NK-92 (cell line): ENCODE data around the gene TTC1.
"Not testable (repeated sequence)": the region's sequence is repeated elsewhere in the genome, so short reads cannot be mapped to it uniquely, and the experiment has no call there.

Source experiments
- DNase-seq: peaks from one replicate; lab custom pipeline; 2025; ENCODE audit not compliant: unreplicated experiment; lab: John Stamatoyannopoulos, UW

The TTC1 gene

DNA sequence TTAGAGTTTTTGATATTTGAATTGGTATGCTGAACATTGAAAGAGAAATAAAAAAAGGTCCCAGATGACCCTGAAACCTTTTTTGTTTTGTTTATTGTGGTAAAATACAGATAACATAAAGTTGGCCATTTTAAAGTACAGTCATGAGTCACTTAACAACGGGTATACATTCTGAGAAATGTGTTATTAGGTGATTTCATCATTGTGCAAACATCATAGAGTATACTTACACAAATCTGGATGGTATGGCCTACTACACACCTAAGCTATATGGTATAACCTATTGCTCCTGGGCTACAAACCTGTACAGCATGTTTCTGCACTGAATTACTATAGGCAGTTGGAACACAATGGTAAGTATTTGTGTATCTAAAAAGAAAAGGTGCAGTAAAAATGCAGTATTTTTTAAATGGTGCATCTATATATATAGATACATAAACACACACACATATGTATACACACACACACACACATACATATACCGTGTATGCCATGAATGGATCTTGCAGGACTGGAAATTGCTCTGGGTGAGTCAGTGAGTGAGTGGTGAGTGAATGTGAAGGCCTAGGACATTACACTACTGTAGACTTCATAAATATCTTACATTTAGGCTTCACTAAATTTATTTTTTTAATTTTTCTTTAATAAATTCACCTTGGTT lies 31.0 kb downstream of the TTC1 start:
- no peak for DNase-seq

GRCh38 chr5:160040471-160040835 lies 31.5 kb downstream of the TTC1 start:
- no peak for DNase-seq

- DNase-seq, result no peak
These were observed 33.7 kb downstream of the TTC1 start for GRCh38 chr5:160042671-160043070.

GRCh38 chr5:160044391-160044804 lies 35.5 kb downstream of the TTC1 start:
- DNase-seq, result no peak

DNA sequence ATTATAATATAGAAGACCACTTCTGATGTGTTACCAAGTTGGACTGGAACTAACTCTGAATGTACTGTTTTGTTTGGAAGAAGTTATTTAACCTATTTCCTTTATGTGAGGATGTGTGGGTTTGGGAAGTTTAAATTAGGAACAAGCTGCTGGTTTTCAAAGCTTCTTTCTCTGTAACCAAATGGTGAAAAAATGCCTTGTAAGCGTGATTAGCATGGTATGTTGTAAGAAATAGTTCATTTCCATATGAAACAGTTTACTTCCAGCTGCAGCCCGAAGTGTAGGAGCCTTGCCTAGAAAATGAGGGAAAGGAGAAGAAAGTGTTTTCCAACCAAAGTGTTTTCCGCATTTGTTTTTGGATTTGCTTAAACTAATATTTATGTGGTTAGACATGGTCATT lies 36.0 kb downstream of the TTC1 start:
- DNase-seq, result no peak

DNA sequence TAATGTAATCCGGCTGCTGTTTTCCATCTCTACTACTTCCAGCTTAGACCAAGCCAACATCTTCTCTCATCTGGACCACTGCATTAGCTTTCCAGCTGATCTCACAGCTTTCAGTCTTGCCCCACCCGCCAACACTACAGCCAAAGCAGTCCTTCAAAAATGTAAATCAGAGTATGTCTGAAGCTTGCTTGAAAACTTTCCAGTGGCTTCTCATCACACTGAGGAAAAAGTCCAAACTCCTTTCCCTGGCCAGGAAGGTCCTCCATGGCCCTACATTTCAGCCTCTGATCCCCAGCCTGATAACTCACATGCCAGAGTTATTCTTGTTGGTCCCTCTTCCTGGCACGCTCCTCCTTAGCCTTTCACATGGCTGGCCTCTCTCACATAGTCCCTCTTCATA lies 38.5 kb downstream of the TTC1 start:
- DNase-seq, result no peak

- DNase-seq, result no peak
These were observed 39.2 kb downstream of the TTC1 start for GRCh38 chr5:160048131-160048530.

GRCh38 chr5:160049099-160049498 lies 40.2 kb downstream of the TTC1 start:
- DNase-seq, result no peak

DNA sequence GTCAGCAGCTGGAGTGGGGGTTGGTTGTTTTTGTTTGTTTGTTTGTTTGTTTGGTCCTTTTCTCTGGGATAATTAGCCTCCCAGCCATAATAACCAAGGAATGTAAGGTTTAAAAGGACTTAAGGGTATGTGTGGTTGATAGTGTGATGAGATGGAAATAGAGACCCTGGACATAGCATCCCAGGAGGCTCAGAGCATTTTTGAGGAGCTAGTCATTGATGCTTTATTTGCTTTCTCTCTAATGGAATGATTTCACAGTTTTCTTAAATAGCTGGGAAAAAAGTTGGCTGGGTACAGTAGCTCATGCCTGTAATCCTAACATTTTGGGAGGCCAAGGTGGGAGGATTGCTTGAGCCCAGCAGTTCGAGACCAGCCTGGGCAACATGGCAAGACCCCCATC lies 45.1 kb downstream of the TTC1 start:
- no peak for DNase-seq

- no peak for DNase-seq
These were observed 45.9 kb downstream of the TTC1 start for GRCh38 chr5:160054831-160055230.

- DNase-seq, result no peak
These were observed 48.3 kb downstream of the TTC1 start for GRCh38 chr5:160057256-160057655.

DNA sequence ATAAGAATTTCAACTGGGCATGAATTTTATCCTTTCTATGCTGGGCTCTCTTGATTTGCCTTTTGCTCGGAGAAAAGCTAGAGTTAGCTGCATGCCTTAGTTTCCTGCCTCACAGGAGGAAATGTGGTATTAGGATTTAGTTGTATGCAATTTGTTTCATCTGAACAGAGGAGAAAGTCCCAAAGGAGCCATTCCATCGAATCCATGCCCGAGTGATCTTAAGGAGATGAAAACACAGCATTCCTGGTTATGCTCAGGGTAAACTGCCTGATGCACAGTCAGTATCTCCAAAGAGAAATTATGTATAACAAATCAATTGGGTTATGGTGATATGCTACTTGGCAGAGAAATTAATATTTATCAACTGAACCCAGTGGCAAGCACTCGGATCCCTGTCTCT lies 51.1 kb downstream of the TTC1 start:
- DNase-seq, result no peak

DNA sequence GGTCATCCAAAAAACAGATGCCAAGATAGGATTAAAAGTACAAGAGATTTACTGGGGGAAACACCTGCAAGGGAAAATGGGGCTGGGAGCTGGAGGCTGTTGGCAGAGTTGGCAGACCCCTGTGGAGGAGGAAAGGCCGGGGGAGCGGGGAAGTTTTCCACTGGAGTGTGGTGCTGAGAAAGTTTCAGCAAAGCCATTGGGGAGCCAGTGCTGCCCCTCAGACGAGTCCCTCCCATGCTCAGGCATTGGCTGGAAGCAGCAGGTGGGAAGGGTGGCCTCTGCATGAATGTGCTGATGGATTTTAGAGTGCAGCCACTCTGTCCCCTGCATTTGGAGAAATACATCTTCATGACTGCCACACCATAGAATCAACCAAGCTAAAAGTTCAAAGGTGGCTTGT lies 52.8 kb downstream of the TTC1 start:
- no peak for DNase-seq

DNA sequence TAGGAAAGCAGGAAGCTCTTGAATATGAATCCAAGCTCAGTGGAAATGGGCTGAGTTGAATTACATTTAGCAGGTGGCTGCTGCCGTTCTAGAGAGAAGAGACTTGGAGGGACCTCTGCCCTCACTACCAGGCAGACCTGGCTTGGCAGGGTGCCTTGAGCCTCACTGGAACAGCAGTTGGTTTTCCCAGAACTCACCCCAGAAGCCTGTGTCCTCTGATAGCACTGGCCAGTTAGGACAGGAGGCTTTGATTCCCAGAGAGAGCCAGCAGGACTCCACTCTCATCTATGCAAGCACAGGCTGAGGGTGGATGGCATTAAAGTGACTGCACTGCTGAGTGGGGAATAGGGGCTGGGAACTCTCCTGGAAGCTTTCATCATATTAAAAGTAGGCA lies 55.5 kb downstream of the TTC1 start:
- no peak for DNase-seq

DNA sequence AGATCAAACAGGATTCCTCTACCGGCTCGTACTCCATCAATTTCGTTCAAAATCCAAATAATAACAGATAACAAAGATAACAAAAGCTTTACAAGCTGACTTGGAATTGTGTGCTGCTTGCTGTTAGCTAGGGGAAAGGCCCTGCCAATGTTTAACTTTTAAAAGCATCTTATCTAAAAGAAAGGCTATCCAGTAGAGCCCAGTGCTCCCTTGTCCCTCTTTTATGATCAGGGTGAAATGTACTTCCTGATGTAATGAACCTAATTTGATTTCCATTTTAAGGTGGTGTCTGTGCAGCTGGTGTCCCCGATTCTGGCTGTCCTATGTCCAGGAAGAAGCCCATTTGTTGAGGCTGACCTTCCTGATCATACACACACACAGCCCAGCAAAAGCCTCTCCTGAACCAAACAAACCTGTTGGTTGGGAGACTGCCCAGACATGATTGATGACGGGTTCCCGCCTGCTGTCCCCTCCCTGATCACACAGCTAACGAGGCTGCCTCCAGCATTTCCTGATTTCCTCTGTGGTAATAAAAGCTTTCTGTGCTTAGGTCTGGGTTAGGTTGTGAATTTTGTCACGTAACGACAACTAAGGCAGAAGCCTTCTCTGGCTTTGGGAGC lies 56.2 kb downstream of the TTC1 start:
- no peak for DNase-seq

DNA sequence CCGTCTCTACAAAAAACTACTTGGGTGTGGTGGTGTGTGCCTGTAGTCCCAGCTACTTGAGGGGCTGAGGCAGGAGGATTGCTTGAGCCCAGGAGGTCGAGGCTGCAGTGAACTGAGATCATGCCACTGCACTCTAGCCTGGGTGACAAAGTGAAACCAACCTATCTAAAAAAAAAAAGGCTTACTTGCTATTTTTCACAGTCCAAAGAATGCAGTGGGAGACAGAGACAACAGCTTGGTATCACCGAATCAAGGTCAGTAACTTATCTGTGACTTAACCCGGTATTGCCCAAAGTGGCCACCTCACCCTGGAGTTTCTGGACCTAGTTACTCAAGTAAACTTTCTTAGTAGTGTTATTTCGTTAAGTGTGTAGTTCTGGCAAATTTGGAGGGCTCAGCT lies 60.2 kb downstream of the TTC1 start:
- not testable (repeated sequence) for DNase-seq

DNA sequence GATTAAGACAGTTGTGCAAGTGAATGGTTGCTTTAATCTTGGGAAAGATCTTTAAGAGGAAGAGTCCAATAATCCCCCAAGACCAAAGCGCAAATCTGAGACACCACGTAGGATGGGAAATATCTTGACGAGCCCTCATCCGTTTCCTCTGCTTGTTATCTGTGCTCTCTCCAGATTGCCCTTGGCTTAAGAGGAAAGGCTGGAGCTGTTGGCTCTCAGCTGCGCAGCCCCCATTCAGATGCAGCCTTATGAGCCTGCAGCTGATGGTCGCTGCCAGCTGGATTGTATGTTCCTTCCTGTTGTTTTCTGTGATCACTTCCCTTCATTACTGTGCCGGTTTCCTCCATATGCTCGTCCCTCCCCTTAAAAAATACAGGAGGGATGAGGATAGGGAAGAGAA lies 62.6 kb downstream of the TTC1 start:
- no peak for DNase-seq

DNA sequence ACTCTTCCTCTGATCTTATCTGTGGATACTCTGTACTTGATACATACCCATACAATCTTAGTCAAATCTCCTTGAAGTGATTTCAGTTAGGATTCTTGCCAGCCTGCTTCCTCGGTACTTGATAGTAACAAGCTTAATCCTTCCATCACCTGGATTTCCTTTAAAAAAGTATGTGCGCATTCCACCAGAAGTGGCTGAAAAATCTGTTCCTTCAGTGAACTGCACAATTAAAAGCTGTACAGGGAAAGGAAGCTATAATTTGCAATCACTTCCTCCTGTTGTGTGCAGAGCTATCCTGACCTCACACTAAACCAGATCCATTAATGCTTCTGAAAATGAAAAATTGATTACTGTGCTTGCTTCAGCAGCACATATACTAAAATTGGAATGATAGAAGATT lies 63.0 kb downstream of the TTC1 start:
- no peak for DNase-seq

GRCh38 chr5:160075073-160075472 lies 66.1 kb downstream of the TTC1 start:
- DNase-seq, result no peak

DNA sequence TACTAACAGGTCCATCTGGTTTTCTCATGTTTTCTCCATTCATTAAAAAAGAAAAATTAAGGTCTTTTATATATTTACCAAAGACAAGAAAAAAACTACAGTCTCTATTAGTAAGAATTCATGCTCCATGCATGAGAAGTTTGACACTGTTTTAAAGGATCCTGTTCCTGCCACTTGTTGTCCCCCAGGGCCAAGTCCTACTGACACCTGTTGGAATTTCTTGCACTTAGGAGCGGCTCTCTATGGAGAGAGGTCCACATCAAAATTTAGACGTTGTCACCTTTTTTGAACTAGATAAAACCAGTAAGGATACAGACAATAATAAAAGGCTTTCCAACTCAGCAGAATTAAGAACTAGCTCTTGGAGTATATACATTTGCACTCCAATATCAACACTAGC lies 68.1 kb downstream of the TTC1 start:
- DNase-seq, result no peak

GRCh38 chr5:160079753-160080152 lies 70.8 kb downstream of the TTC1 start:
- DNase-seq, result no peak

GRCh38 chr5:160081495-160081894 lies 72.6 kb downstream of the TTC1 start:
- no peak for DNase-seq
